Activated CD4-positive, alpha-beta T cell treated with anti-CD3 and anti-CD28 coated beads, Interleukin-2, amount 50 U/mL, for 48 hours (primary cell): Measurements from ENCODE around the gene C17orf78.
"Not testable (repeated sequence)": the region's sequence is repeated elsewhere in the genome, so short reads cannot be mapped to it uniquely, and the experiment has no call there.

Source experiments
- DNase-seq, 2 experiments: peaks; one replicate each; pipeline ENCODE4 v3.0.0-alpha.2; 2020

C17orf78 gene

DNA sequence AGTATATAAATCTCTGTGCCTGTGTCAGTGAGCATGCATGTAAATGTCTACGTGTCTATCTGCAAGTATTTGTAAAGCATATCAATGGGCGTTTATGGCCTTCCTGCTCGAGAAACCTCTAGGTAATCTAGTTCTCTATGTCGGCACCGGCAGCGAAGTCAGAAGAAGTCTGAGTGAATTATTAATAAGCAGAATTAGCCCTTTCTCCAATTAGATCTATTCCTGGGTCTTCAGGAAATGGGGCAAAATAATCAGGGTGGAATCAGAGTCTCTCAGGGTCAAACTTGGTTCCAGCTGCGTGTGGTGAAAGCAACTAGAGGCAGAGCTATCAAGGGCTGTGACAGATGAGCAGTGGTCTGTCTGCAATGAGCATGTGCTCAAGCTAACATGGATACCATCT is at the start of gene C17orf78:
C17orf78 (plus strand) TSS at position 280 of the 400 bp plus-strand sequence; CDS start at position 388, 108 bp downstream.
- DNase-seq: no peak

DNA sequence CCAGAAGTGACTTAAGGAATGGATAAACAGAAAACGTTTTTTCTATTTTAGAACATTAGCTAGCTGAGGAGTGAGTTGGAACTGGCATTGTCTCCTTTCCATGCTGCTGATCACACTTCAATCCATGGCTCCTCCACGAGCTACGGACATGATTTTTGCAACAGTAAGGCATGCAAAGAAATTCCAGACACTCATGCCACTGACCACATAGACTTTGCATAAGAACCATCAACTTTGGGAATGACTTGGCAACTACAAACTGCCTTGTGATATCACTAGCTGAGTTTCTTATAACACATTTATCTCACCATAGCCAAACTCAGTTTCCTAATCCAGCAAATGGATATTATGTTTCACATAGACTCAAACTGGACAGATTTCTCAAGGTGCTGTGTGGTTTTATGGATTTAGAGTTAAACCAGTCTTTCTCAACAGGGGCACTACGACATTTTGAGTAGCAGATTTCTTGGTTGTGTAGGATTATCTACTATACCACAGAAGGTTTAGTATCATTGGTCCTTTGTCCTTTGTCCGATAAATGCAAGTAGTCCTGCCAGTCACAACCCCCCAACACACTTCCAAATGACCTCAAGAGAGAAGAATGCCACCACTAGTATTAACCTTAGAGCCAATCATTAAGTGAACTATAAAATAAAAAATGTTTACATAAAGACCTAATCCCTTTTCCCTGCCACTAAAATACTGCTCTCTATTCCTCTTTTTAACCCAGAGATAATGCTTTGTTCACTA is 48.3 kb upstream of the C17orf78 start:
- no peak for DNase-seq

DNA sequence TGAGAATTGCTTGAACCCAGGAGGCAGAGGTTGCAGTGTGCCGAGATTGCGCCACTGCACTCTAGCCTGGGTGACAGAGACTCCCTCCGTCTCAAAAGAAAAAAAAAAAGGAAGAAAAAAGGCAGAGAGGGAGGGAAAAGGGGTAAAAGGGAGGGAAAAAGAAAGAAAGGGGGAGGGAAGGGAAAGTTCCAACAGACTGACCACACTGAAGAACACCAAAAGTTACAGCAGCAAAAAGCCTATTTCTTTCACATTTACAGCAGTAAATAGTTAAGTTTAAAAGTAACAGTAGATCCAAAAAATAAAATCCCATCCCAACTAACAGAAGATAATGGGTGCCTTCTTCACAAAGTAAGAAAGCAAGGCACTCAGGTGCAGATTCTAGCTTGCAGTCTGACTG is 36.9 kb upstream of the C17orf78 start:
- no peak for DNase-seq

DNA sequence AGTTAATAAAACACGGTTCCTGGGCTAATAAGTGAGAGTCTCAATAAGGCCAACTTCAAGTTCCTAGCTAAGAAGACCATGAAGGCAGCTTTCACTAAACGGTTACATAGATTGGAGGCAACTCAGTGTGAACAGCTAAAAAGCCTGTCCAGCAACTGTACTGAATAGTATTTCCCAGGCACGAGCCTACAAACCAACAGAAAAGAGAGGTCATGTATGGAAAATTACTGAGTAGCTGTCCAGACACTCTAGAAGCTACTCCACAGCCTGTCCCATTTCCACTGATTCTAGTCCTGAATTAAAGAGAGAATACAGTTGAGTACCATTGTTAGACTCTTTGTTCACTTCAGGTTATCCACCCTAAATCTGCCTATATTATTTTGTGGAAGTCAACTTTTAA is 36.5 kb upstream of the C17orf78 start:
- DNase-seq: no peak

DNA sequence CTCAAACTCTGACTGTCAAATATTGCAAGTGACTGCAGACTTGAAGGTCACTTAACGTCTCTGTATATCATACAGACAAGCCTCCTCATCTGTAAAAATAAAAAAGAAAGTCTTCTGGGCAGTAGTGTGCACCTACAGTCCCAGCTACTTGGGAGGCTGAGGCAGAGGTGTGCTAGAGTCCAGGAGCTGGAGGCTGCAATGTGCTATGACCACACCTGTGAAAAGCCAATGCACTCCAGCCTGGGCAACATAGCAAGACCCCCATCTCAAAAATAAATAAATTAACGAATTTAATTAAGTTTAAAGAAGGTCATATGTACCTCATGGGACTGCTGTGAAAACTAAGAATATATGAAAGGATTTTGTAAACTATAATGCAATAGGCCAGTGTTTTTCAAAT is 35.0 kb upstream of the C17orf78 start:
- no peak for DNase-seq

DNA sequence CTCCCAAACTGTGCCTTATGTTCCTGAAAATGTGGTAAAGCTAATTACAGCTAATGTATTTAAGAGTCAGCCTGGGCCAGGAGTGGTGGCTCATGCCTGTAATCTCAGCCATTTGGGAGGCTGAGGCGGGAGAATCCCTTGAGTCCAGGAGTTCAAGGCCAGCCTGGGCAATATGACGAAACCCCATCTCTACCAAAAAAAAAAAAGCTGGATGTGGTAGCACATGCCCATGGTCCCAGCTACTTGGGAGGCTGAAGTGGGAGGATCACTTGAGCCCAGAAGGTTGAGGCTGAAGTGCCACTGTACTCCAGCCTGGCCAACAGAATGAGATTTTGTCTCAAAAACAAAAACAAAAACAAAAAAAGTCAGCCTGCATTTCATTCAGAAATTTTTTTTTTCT is 33.2 kb upstream of the C17orf78 start:
- no peak for DNase-seq

DNA sequence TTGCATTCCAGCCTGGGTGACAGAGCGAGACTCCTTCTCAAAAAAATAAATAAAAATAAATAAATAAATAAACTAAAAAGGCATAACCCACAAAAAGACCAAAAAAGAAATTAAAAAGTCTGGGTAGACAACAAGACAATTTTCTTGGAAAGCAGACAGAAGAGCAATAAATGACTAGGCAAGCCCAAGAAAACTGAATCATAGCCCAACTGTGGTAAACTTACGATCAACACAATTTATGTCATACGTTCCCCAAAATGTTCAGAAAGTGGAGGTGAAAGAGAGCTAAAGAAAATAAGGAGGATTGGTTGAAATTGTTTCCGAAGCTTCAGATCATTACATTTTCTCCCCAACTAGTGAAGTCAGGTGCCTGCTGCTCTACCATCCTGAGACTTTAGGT is 31.3 kb upstream of the C17orf78 start:
- DNase-seq: no peak

DNA sequence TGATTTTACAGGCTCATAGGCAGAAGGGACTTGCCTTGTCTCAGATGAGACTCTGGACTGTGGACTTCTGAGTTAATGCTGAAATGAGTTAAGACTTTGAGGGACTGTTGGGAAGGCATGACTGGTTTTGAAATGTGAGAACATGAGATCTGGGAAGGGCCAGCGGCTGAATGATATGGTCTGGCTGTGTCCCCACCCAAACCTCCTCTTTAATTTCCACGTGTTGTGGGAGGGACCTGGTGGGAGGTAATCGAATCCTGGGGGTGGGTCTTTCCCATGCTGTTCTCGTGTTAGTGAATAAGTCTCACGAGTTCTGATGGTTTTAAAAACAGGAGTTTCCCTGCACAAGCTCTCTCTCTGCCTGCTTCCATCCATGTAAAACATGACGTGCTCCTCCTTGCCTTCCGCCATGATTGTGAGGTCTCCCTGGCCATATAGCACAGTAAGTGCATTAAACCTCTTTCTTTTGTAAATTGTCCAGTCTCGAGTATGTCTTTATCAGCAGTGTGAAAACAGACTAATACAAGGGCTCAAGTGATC is 28.9 kb upstream of the C17orf78 start:
- not testable (repeated sequence) for DNase-seq

DNA sequence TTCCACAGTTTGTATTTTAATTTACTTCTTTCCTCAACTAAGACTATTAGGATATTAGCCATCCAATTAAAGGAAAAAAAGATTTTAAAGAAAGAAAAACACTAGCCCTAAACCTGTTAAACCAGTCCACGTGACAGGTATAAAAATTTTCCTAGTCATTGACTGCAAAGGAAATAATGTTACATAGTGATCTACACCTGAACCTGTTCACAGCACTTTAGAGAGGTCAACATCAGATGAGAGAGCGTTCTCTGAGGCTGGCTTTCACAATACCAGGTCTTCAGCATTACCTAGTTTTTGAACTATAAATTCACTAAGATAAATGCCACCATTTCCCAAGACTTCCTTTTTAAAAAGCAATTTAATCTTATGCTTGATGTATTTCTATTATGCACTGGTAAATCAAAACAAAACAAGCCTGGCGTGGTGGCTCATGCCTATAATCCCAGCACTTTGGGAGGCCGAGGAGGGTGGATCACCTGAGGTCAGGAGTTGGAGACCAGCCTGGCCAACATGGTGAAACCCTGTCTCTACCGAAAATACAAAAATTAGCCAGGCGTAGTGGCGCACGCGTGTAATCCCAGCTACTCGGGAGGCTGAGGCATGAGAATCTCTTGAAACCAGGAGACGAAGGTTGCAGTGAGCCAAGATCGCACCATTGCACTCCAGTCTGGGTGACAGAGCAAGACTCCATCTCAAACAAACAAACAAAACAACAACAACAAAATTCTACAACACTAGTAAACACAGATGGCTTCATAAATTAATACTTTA is 18.8 kb upstream of the C17orf78 start:
- DNase-seq: not testable (repeated sequence)

DNA sequence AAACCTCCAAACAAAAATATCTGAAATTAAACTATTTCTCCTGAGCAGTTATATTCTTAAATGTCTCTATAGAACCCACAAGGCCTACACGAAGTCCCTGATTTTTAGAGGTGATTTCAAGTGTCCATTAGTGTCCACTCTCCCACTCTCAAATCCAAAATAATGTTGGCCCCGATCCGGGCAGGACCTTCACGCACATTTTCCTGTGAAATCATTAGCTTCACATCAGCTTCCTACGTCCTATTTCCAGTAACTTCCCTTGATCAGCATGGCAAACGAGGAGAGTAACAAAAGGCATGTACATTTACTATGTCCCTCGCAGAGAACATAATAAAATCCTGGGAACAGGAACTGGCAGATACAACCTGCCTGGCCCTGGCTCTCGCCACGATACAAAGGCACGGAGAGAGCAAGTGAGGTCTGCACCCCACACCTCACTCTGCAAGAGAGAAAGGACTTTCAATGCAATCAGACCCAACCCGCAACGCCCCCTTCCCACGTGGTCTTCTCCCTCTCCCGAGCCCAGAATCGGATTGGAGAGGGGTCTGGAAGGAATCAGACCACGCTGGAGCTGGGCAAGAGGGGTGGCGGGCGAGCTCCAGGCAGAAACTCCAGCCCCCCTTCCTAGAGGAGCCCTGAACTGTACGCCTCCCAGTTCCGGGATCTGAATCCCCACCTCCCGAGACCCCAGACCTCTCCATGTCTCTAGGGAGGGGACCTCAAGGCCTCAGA is 17.5 kb upstream of the C17orf78 start:
- DNase-seq: peak; percentile 46 to 59

DNA sequence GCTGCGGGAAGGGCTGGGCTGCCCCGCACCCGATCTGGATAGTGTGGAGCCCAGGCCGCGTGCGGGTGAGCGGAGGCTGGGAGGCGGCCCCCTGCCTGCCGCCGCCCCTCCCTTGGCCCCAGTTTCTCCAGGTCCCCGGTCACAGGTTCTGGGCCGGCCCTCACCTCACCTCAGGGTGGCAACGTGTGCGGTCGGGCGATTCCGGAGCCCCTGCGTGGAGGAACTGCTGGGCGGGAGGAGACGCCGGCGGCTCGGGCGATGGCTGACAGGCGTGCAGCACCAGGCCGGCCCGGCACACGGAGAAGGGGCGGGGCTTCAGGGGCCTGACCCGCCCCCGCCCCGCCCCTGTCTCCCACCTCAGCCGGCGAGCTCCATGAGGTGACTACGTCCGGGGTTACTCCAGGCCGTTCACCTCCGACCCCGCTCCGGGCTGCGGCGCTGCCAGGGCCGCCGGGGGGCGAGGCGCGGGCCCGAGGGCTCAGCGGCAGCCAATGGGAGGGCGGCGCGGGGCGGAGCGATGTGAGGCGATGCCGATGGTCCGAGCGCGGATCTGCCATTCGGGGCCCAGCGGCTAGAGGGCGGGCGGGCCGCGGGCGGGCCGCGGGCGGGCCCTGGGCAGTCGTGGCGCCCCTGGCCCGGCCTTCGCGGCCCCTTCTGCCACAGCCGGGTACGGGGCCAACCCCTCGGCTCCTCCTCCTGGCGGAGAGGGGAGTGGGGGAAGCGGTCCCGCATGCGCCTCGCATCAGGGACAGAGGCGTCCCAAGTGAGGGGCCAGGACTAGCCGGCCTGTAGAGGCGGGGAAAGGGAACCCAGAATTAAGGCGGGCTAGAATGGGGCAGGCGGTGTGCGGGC is 16.7 kb upstream of the C17orf78 start:
- DNase-seq: peak; percentile 91 to 93

DNA sequence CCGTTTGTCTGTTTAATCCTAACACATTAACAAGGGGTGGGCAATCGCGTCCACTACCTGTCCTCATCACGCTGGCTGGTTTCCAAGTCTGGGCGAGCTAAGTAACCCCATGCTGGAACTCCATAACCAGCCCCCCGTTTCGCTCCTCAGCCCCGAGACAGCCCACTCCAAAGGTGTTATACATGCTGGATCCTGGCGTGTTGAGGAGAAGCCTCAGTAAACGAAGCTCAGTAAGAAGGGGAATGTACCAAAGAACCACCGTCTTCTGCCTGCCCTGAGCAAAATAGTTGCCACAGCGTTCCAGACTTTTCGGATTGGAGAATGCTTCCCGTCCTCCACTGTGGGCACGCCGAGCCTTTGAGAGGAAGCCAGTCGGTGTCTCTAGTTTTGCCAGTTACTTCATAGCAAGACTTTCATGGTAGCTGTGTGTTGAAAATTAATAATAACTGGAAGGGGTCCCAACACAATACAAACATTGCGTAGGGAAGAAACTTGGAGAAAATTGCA is 16.1 kb upstream of the C17orf78 start:
- no peak for DNase-seq

DNA sequence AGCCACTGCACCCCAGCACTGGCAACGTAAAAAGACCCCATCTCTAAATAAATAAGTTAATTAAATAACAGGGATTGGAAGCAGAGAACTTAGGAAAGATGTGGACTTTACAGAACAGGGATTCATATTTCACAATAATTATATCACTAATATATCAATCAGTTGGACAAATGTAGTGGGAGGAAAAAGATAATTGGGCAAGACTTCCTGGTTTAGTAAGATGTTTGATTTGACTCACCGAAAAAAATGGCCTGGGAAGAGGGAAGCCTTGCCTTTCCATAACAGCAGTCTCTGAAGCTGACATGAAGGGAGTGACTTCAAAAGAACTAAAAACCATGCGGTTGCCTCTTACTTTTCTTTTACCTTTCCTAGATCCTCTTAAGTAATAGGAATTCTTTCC is 15.2 kb upstream of the C17orf78 start:
- DNase-seq: no peak

DNA sequence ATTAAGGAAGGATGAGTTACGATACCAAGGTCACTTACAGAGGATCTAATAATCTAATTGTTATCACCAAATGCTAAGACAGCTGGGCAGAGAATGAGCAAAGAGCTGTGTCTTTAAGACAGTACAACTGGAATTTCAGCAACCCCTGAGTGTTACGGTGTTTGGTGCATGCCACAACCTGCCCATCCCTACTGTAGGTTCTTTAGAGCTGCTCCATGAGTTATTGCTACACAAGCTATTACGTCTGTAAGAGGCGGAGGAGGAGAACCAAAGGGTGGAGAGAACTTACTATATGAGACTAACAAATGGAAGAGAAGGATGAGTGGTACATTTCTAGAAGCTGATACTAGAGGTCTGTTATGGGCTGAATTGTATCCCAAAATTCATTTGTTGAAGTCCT is 14.2 kb upstream of the C17orf78 start:
- DNase-seq: no peak

DNA sequence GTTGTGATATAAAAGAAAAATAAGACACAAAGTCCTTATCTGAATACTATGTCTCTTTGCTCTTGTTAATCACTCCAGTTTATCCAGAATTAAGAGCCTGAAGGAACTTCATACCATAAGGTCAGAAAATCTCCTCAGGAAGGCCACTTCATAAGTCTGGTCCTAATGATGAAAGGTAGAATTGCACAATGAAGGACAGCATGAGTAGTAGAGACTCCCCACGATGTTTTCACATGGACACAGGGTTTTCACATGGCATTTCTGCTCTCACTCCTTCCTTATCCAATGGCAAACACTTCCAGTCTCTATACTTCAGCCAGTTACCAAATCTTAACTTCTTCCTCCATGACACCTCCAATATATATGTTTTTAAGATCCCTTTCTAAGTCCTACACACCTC is 10.2 kb upstream of the C17orf78 start:
- no peak for DNase-seq

DNA sequence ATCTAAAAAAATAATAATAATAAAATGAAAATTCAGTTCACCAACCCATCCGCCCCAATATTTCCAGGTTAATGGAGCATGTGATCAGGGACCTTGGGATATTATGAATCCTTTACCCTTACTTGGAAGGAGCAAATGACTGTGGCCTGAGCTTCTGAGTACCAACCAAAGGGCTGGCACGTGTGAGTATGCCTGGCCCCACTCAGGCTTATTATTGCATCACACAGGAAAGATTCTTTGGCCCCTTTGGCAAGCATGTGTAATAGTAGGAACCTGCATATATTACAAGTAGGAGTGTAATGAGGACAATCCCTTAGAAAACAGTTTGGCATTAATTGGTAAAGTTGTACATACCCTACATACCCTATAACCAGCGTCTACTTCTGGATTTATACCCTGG is 7.2 kb upstream of the C17orf78 start:
- DNase-seq: no peak

DNA sequence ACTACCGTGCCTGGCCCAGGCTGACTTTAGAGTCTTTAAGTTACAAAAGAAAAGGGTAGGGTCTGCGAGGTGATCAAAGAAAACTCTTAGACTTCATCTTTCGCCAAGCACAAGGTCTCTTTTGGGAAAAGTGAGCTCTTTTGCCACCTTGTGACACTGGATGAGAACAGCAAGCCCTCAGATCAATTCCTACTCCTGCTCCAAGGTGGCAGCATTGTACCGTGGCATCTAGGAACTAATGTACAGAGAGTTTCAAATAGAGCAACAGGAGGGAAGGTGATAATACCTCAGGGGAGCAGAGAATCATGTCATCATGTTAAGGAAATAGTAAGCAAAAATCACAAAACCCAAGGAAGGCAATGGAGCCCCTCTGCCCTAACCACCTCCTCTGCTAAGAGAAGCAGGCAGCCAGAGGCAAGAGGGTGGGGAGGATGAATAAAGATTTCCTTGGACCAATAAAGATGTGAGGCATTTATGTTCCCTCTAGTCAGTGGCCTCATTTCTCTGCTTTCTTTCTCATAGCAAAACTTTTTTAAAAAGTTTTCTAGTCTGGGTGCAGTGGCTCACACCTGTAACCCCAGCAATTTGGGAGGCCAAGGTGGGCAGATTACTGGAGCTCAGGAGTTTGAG is 2.1 kb upstream of the C17orf78 start:
- peak; percentile 67 to 72 for DNase-seq

DNA sequence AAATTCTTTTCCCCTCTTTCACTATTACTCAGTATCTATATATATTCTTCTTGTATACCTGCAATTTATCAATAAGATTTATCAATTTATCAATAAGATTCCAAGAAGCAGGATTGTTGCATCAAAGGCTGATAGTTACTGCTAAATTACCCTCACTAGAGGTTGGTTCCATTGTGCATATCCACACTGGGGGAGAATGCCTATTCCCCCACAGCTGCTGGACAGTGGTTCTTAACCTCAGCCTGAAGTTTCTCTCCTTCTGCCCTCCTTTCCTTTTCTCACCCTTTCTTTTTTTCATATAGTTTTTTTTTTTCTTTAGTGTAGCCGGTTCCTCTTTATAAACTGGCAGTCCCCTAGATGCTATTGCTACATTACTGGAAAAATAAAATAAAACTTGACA is 6.3 kb downstream of the C17orf78 start:
- no peak for DNase-seq

DNA sequence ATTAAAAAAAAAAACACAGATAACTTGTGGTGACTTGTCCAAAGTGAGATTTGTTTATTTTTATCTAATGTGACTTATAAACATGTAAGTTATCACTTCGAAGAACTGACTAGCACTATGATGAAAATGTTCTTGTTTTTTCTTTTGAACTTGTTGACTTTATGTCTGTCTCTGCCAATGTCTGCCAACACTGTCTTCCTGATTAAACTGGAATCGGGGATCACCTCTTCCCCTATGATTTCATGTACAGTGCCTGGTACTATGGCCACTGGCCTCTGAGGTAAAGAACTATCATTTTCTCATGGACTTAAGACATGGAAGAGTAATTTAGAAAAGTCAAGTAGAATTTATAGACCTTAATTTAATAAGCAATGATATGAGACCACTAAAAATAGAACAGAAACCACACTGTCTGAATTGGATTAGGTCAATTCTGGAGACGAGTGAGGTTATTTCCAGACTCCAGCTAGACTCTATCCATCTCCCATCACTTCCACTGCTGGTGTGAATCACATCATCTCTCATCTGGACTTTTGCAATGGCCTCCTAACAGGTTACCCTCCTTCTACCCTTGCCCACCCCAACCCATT is 8.9 kb downstream of the C17orf78 start:
- DNase-seq: no peak

DNA sequence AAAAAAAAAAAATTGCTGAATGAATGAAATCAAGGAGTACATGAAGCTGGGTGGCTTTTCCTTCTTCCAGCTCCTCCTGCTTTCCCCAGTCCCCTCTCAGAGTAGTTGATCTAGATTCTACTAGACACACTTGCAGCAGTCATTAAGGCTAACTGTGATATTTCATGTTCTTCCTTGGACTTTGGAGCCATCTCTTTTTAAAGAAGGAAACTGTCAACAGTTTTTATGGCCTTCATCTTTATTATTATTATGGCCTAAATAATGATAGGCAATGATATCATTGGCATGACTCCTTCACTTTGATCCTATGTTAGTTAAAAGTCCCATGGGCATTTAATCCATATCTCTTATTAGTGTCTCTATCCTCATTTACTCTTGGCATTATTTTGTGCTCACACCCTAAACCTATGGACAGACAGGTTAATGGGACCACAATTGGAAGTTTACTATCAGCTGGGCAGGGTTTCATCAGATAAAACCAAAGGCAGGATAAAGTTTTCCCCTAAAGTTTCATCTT is 9.7 kb downstream of the C17orf78 start:
- DNase-seq: no peak

DNA sequence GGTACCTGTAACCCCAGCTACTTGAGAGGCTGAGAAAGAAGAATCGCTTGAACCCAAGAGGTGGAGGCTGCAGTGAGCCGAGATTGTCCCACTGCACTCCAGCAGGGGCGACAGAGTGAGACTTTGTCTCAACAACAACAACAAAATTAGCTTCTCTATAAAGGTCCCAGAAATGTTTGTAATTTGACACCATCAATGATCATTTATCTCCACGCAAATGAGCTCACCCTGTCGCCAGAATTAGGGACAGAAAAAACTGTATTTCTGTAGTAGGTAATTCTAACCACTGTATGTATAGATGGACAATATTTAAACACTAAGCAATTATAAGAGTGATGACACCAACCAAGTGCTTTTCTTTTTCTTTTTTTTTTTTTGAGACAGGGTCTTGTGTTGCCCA is 10.7 kb downstream of the C17orf78 start:
- DNase-seq: no peak
